SK-N-SH treated with all-trans-retinoic acid at 6 μM for 48 hours (cell line): ENCODE measurements around the gene VASN.

Experiments
- ARNTL ChIP-seq: fragments of 450-650 bp; formaldehyde crosslinking; IDR thresholded peaks from 2 replicates; pipeline ENCODE4 v1.5.0; 2020; ENCODE audit warnings: low read depth, mild to moderate bottlenecking, moderate library complexity, borderline replicate concordance
- BACH2 ChIP-seq: fragments of 250-450 bp; sonication (Bioruptor Pico); IDR thresholded peaks from 2 replicates; pipeline ENCODE4 v1.9.0; 2021; ENCODE audit warnings: mild to moderate bottlenecking, borderline replicate concordance
- CREB5 ChIP-seq: fragments of 250-450 bp; sonication (Bioruptor Pico); IDR thresholded peaks from 2 replicates; pipeline ENCODE4 v1.5.1; 2020; ENCODE audit warnings: low read depth, mild to moderate bottlenecking, moderate library complexity
- SNAI2 ChIP-seq: fragments of 250-450 bp; sonication (Bioruptor Pico); IDR thresholded peaks from 2 replicates; pipeline ENCODE4 v1.5.0; 2020; ENCODE audit warnings: mild to moderate bottlenecking, moderate library complexity
- ZC3H10 ChIP-seq: fragments of 250-450 bp; sonication (Bioruptor Pico); IDR thresholded peaks from 2 replicates; pipeline ENCODE4 v1.5.1; 2021; ENCODE audit warnings: mild to moderate bottlenecking, moderate library complexity
- ZFP30 ChIP-seq: fragments of 450-650 bp; formaldehyde crosslinking; IDR thresholded peaks from 2 replicates; pipeline ENCODE4 v1.5.0; 2022; ENCODE audit warnings: mild to moderate bottlenecking, moderate library complexity
- TF ChIP-seq, protein P1 (sequence below): fragments of 250-450 bp; sonication (Bioruptor Pico); IDR thresholded peaks from 2 replicates; pipeline ENCODE4 v1.8.0; 2020; ENCODE audit warnings: mild to moderate bottlenecking, moderate library complexity, borderline replicate concordance

DNA sequence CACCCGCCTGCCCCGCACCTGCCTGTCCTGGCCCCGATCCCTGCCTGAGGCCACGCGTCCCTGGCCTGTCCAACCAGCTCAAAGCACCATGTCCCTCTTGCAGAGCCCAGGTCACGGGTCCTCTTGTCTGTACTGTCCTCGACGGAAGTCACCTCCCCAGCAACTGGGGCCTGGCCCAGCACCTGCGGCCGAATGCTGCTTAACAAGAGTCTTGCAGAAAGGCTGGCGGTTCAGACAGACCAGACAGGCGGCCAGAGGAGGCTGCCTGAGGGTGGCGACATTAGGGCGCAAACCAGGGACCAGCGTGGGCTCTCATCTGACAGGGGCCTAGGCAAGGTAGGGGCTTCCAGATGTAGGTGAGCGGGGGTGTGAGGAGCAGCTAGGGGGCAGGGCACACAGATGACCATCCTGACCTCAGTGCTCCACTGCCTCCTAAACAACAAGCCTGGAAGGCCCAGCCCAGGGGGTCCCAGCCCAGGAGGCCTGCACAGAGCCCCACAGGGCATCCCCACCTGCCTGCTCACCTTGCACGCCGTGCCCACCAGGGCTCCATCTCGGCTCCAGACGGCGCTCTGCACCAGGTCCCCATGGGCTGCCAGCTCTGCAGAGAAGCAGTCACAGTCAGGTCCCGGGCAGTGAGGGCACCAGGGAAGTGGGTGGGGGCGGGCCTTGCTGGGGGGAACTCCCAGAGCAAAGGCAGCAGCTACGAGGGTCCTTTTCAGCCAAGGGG, 33.5 kb downstream of the VASN start:
- TF ChIP-seq CREB5 (CRISPR knock-in tag), result no peak
- no peak for TF ChIP-seq ARNTL (CRISPR knock-in tag)
- no peak for TF ChIP-seq ZC3H10
- TF ChIP-seq ZFP30, result no peak
- TF ChIP-seq, protein P1, sequence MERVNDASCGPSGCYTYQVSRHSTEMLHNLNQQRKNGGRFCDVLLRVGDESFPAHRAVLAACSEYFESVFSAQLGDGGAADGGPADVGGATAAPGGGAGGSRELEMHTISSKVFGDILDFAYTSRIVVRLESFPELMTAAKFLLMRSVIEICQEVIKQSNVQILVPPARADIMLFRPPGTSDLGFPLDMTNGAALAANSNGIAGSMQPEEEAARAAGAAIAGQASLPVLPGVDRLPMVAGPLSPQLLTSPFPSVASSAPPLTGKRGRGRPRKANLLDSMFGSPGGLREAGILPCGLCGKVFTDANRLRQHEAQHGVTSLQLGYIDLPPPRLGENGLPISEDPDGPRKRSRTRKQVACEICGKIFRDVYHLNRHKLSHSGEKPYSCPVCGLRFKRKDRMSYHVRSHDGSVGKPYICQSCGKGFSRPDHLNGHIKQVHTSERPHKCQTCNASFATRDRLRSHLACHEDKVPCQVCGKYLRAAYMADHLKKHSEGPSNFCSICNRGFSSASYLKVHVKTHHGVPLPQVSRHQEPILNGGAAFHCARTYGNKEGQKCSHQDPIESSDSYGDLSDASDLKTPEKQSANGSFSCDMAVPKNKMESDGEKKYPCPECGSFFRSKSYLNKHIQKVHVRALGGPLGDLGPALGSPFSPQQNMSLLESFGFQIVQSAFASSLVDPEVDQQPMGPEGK (CRISPR knock-in tag), result no peak
- TF ChIP-seq SNAI2 (CRISPR knock-in tag), result no peak
- no peak for TF ChIP-seq BACH2 (CRISPR knock-in tag)
